Gastroesophageal sphincter (tissue), 3 donors: ENCODE results near the gene INAFM1.
A peak's percentile ranks its signal among the peaks of the same experiment; 100 is the strongest.

Source experiments
- CTCF ChIP-seq, 4 experiments: fragments of 200-600 bp in 2 of 4; fragments of 450-650 bp in 2 of 4; sonication (generic) in 1 of 4; IDR thresholded peaks; one replicate each; pipeline ENCODE4 v1.5.1; 2017 to 2019; ENCODE audit warnings: antibody characterized with exemption in 4 of 4, mild to moderate bottlenecking in 2 of 4, moderate library complexity in 2 of 4
- POLR2AphosphoS5 ChIP-seq: sonication (generic); formaldehyde crosslinking; IDR thresholded peaks from one replicate; pipeline ENCODE4 v1.6.1; 2017; ENCODE audit warnings: antibody characterized with exemption

DNA sequence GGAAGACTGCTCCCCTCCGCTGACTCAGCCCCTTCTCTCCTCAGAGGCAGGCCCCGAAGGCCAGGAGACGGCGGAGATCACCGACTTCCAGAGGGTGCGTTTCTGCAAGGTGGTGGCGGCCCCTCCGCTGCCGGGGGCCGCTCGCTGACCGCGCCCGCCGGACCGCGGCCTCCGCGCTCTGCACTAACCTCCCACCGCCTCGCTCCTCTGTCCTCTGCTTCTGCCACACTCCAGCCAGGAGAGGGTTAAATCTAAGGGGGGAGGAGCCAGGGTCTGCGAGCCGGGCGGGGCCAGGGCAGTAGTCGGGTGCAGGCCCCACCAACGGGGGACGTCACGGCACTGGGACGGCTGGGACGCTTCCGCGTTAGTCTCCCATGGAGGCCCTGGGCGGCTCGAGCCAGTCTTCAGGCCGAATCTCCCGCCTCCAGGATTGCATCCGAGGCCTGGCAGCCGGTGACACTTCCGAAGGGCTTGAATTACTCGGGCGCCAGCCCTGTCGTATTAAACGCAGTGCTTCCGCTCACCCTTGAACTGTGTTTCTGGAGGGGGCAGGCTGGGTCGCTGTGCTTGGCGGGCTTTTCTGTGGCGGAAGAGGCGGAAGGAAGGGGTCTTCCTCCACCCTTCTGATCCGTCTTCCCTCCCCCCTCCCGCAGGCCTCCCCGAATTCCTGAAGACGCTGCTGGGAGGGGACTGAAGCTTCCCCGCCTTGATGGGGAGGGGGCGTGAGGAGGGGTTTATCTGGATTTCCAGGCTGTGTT is 1.2 kb upstream of the INAFM1 start:
- TF ChIP-seq CTCF (IDR thresholded peaks at IDR 0.05) (peak in 1 of 4 experiments; percentile 24), POLR2AphosphoS5 (peak; percentile 94)
